Thyroid gland (tissue), 4 donors: ENCODE measurements around the gene NUDT16L1.

Experiments
- POLR2A ChIP-seq, 2 donors: fragments of 450-650 bp; IDR thresholded peaks; one replicate each; pipeline ENCODE4 v1.6.1; 2017; ENCODE audit warnings: antibody characterized with exemption in 2 of 2, mild to moderate bottlenecking in 2 of 2, moderate library complexity in 1 of 2
- TF ChIP-seq, protein P1 (sequence below), 6 experiments: fragments of 200-600 bp in 3 of 6; fragments of 450-650 bp in 3 of 6; sonication (generic) in 3 of 6; IDR thresholded peaks; one replicate each; pipeline ENCODE4 v1.5.1; 2016 to 2019; ENCODE audit warnings: antibody characterized with exemption in 6 of 6, mild to moderate bottlenecking in 2 of 6, inconsistent platforms in 1 of 6, moderate library complexity in 1 of 6

DNA sequence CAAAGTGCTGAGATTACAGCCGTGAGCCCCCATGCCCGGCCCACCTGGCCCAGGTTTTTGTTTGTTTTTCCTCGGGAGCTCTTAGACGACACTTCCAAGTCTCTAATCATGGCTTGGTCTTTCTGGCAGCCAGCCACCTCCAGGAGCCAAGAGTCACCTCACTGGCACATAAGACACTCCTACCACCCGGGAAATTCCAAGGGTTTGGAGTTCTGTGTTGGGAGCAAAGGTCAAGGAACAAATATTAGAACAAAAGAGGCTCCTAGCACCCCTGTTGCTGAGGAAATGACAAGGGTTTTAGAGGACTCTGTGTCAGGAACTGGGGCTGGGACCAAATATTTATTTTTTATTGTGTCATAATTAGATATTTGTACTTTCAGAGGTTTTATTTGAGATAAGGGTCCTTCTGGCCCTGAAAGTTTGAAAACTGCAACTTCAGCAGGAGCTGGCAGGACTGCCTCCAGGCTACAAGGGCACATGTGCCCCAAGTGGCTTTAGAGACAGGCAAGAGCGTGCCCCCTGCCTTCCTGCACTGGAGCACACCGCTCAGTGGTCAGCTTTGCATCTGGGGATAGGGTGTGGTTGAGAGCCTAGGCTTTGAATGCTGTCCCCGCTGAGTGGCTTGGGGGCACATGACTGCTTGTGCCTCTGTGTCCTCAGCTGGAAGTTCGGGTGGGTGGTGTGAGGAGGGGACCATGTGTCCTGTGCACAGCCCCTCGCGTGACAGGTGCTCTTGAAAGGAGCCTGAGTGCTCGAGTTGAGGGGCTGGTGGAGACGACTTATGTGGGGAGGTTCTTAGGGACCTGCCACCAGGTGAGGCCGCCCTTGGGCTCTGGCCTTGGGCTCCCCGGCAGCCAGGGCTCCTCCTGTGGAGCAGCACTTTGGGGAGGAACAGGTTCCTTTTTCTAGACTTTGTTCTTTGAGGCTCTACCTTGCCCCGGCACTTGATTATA lies 39.1 kb upstream of the NUDT16L1 start:
- TF ChIP-seq, protein P1, sequence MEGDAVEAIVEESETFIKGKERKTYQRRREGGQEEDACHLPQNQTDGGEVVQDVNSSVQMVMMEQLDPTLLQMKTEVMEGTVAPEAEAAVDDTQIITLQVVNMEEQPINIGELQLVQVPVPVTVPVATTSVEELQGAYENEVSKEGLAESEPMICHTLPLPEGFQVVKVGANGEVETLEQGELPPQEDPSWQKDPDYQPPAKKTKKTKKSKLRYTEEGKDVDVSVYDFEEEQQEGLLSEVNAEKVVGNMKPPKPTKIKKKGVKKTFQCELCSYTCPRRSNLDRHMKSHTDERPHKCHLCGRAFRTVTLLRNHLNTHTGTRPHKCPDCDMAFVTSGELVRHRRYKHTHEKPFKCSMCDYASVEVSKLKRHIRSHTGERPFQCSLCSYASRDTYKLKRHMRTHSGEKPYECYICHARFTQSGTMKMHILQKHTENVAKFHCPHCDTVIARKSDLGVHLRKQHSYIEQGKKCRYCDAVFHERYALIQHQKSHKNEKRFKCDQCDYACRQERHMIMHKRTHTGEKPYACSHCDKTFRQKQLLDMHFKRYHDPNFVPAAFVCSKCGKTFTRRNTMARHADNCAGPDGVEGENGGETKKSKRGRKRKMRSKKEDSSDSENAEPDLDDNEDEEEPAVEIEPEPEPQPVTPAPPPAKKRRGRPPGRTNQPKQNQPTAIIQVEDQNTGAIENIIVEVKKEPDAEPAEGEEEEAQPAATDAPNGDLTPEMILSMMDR (IDR thresholded peaks at IDR 0.05), result no peak
- no peak for TF ChIP-seq POLR2A (IDR thresholded peaks at IDR 0.05)
